ENCODE measurements around the gene FAM240B. TPM values are rescaled to one million over a fixed set of nuclear protein-coding genes. Genes with fewer than 3 reads are reported as not detected.

Gene FAM240B
- total and polyA plus RNA-seq, 2 of the 4 experiments (the other 2 are of a cell fraction) = not detected

- ATAC-seq (ENCODE audit: low read depth) (no peak), DNase-seq (no peak)
- Histone ChIP-seq H2AK5ac (ENCODE audit: low read depth, low read length) (no peak overlapping the region), H4K5ac (ENCODE audit: low read depth, low read length) (no peak overlapping the region), H3K4me3 (ENCODE audit: insufficient read depth, low read depth, low read length) (no peak overlapping the region), H3K18ac (ENCODE audit: low read depth, low read length) (no peak overlapping the region), H3K9ac (ENCODE audit: low read depth, low read length) (no peak overlapping the region), H3K23ac (ENCODE audit: low read depth, low read length) (no peak overlapping the region), H4K8ac (ENCODE audit: low read depth in 2 of 2, low read length in 2 of 2) (no peak overlapping the region), H3K27me3 (ENCODE audit: control insufficient read depth, insufficient read depth, low read length) (peaks cover 2% of the 10 kb centered on the region; the same call in 1 of the 2 replicates), H2BK120ac (ENCODE audit: low read depth, low read length) (no peak overlapping the region), H3K14ac (replicated peaks; ENCODE audit: low read depth, low read length) (no peak overlapping the region), H2AK9ac (replicated peaks; ENCODE audit: low read depth, low read length, poor library complexity) (no peak overlapping the region), H3K9me3 (ENCODE audit: control insufficient read depth, insufficient read depth, low read length) (no peaks in the 10 kb centered on the region), H2AFZ (replicated peaks; ENCODE audit: low read length, poor library complexity) (no peak overlapping the region), H3K27ac (ENCODE audit: insufficient read depth, low read length) (no peak overlapping the region), H3K4ac (ENCODE audit: low read depth, low read length) (no peak overlapping the region), H4K20me1 (ENCODE audit: insufficient read depth, low read length) (no peaks in the 10 kb centered on the region), H3K4me2 (ENCODE audit: low read depth, low read length) (no peak overlapping the region), H3K36me3 (ENCODE audit: control insufficient read depth, insufficient read depth, low read length) (no peaks in the 10 kb centered on the region), H3K9me1 (ENCODE audit: insufficient read depth, low read length) (no peaks in the 10 kb centered on the region), H2BK5ac (ENCODE audit: low read depth, low read length, poor library complexity, severe bottlenecking) (no peak overlapping the region), H2BK20ac (ENCODE audit: low read depth, low read length) (no peak overlapping the region), H4K91ac (ENCODE audit: insufficient read depth, low read depth, low read length) (no peak overlapping the region), H3K79me1 (ENCODE audit: low read depth in 1 of 2, low read length in 2 of 2) (no peaks in the 10 kb centered on the region), H3K4me1 (ENCODE audit: control insufficient read depth, insufficient read depth, low read length) (no peaks in the 10 kb centered on the region), H3K56ac (ENCODE audit: extremely low read depth, insufficient read depth, low read length) (no peak overlapping the region), H2BK15ac (ENCODE audit: low read depth, low read length) (no peak overlapping the region)
- dilution Hi-C loops (cut with HindIII; ENCODE audit: low sequenced_read_pairs, unreplicated experiment) = no loop called here
- in situ Hi-C loops (cut with MboI; ENCODE audit: low sequenced_read_pairs) = no loop called here
- no CpG with 5 or more reads among the region's 6 CpGs for WGBS, 2 experiments (ENCODE audit: extremely low coverage in 2 of 2, insufficient read length in 1 of 2)
- no TSS peak for BruUV-seq (replicated peaks)
- TF ChIP-seq RFX5 (IDR thresholded peaks at IDR 0.05; ENCODE audit: low read depth, low read length) = no peak
- no peak for TF ChIP-seq CHD1 (IDR thresholded peaks at IDR 0.05; ENCODE audit: low read depth, low read length)
- TF ChIP-seq SMC3 (IDR thresholded peaks at IDR 0.05; ENCODE audit: low read depth, low read length) = no peak
- no peak for TF ChIP-seq ELK1 (IDR thresholded peaks at IDR 0.05; ENCODE audit: borderline replicate concordance, low read depth, low read length)
- TF ChIP-seq RAD21 (IDR thresholded peaks at IDR 0.05; ENCODE audit: low read length) = no peak
- TF ChIP-seq MAZ (IDR thresholded peaks at IDR 0.05; ENCODE audit: borderline replicate concordance, low read depth, low read length) = no peak
- TF ChIP-seq CEBPB (IDR thresholded peaks at IDR 0.05; ENCODE audit: low read depth, low read length) = no peak
- TF ChIP-seq CTCF (conservative IDR thresholded peaks at IDR 0.05; ENCODE audit: low read depth, low read length) = no peak
- no peak for TF ChIP-seq POLR2A (IDR thresholded peaks at IDR 0.05; ENCODE audit: low read depth, low read length)
- no peak for TF ChIP-seq RCOR1 (IDR thresholded peaks at IDR 0.05; ENCODE audit: insufficient replicate concordance, low read length)
- no peak for TF ChIP-seq FOS (IDR thresholded peaks at IDR 0.05; ENCODE audit: low read depth, low read length)
- no peak for TF ChIP-seq NFE2L2 (IDR thresholded peaks at IDR 0.05; ENCODE audit: low read depth, low read length)
- no peak for TF ChIP-seq MAFK (IDR thresholded peaks at IDR 0.05; ENCODE audit: low read depth, low read length)
- no peak for TF ChIP-seq USF2 (IDR thresholded peaks at IDR 0.05; ENCODE audit: low read depth, low read length)
- no peak for TF ChIP-seq BHLHE40 (IDR thresholded peaks at IDR 0.05; ENCODE audit: low read depth, low read length)
- TF ChIP-seq MXI1 (IDR thresholded peaks at IDR 0.05; ENCODE audit: borderline replicate concordance, low read depth, low read length) = no peak
- POLR2A ChIA-PET (ENCODE audit: unreplicated experiment) = no interaction called here
- CTCF ChIA-PET = no interaction called here
- intact Hi-C loops (cut with micrococcal nuclease) = no loop called here
Observed at GRCh38 chr9:38675211-38675610, 44.7 kb downstream of the FAM240B start.
